Esophagus squamous epithelium (tissue), 4 donors: ENCODE results near the gene CMTR1.

Experiments used
- CTCF ChIP-seq, 6 experiments: fragments of 450-650 bp in 4 of 6; fragments of 200-600 bp in 2 of 6; sonication (generic) in 2 of 6; IDR thresholded peaks; one replicate each; pipeline ENCODE4 v1.5.1; 2016 to 2019; ENCODE audit warnings: antibody characterized with exemption in 6 of 6, mild to moderate bottlenecking in 4 of 6, moderate library complexity in 4 of 6
- POLR2A ChIP-seq, 4 donors: fragments of 450-650 bp; IDR thresholded peaks; one replicate each; pipeline ENCODE4 v1.6.1; 2017; ENCODE audit warnings: antibody characterized with exemption in 4 of 4, mild to moderate bottlenecking in 4 of 4, moderate library complexity in 3 of 4

GRCh38 chr6:37486121-37486839 lies 53.3 kb downstream of the CMTR1 start:
- TF ChIP-seq CTCF (IDR thresholded peaks at IDR 0.05), result no peak
- no peak for TF ChIP-seq POLR2A (IDR thresholded peaks at IDR 0.05)
